SK-N-SH (cell line): ENCODE measurements around the gene NBEAL2. TPM values are rescaled to one million over a fixed set of nuclear protein-coding genes. Genes with fewer than 3 reads are reported as not detected.

Experiments
- CTCF ChIA-PET: fragments of 300-600, 350-600 bp; formaldehyde crosslinking; extraction: SDS; loops from one replicate; lab custom pipeline; 2021; lab: Yijun Ruan, JAX
- POLR2A ChIA-PET: fragments of 350-600 bp; sonication (Branson Sonifier 250); formaldehyde crosslinking; extraction: SDS; loops from one replicate; lab custom pipeline; 2020; ENCODE audit warnings: antibody characterized with exemption, inconsistent platforms; lab: Yijun Ruan, JAX
- DNase-seq: peaks from one replicate; pipeline ENCODE4 v3.0.0; 2012
- H2AFZ ChIP-seq: fragments of 200-600 bp; sonication (generic); 2 replicates; pipeline ENCODE4 v1.8.1; 2016; ENCODE audit warnings: antibody characterized with exemption, mild to moderate bottlenecking, low read depth
- H3F3A ChIP-seq: fragments of 200-600 bp; sonication (generic); replicated peaks from 2 replicates; pipeline ENCODE3; 2016; ENCODE audit warnings: antibody characterized with exemption, mild to moderate bottlenecking; ENCODE audit not compliant: insufficient read depth
- H3K27ac ChIP-seq, 2 experiments: fragments of 200-500 bp in 1 of 2; fragments of 200-600 bp in 1 of 2; sonication (Bioruptor generic) in 1 of 2; sonication (generic), shearing (Covaris generic) in 1 of 2; 2 replicates each; pipeline versions ENCODE4 v1.5.1 to v1.6.1; 2014 to 2016; ENCODE audit warnings: low read depth in 2 of 2, inconsistent platforms in 1 of 2, low read length in 1 of 2, mild to moderate bottlenecking in 1 of 2, mixed read lengths in 1 of 2
- H3K27me3 ChIP-seq: fragments of 200-600 bp; sonication (generic), shearing (Covaris generic); 2 replicates; pipeline ENCODE4 v1.6.1; 2016; ENCODE audit warnings: mixed run types; ENCODE audit not compliant: insufficient read depth
- H3K36me3 ChIP-seq, 2 experiments: fragments of 200-500 bp in 1 of 2; fragments of 200-600 bp in 1 of 2; sonication (Bioruptor generic) in 1 of 2; sonication (generic) in 1 of 2; replicated peaks in 1 of 2; 2 replicates each; pipeline versions ENCODE3 to v1.5.1; 2014 to 2016; ENCODE audit warnings: low read length in 1 of 2, mild to moderate bottlenecking in 1 of 2; ENCODE audit not compliant: insufficient read depth in 2 of 2, control insufficient read depth in 1 of 2
- H3K4me1 ChIP-seq, 2 experiments: fragments of 200-500 bp in 1 of 2; fragments of 200-600 bp in 1 of 2; sonication (Bioruptor generic) in 1 of 2; sonication (generic), shearing (Covaris generic) in 1 of 2; 2 replicates each; pipeline versions ENCODE4 v1.5.1 to v1.6.1; 2014 to 2016; ENCODE audit warnings: low read depth in 1 of 2, low read length in 1 of 2, mixed run types in 1 of 2; ENCODE audit not compliant: insufficient read depth in 2 of 2, control insufficient read depth in 1 of 2
- H3K4me2 ChIP-seq: fragments of 200-600 bp; sonication (generic), shearing (Covaris generic); 2 replicates; pipeline ENCODE4 v1.6.1; 2017; ENCODE audit warnings: mixed run types
- H3K4me3 ChIP-seq, 2 experiments: fragments of 200-500 bp in 1 of 2; fragments of 200-600 bp in 1 of 2; sonication (Bioruptor generic) in 1 of 2; sonication (generic), shearing (Covaris generic) in 1 of 2; 2 replicates each; pipeline versions ENCODE4 v1.5.1 to v1.8.1; 2014 to 2016; ENCODE audit warnings: low read depth in 2 of 2, inconsistent platforms in 1 of 2, low read length in 1 of 2, mild to moderate bottlenecking in 1 of 2, mixed read lengths in 1 of 2, moderate library complexity in 1 of 2
- H3K79me2 ChIP-seq: fragments of 200-600 bp; sonication (generic); 2 replicates; pipeline ENCODE4 v1.8.1; 2017; ENCODE audit warnings: mild to moderate bottlenecking; ENCODE audit not compliant: insufficient read depth
- H3K9ac ChIP-seq: fragments of 200-600 bp; sonication (generic); 2 replicates; pipeline ENCODE4 v1.6.1; 2017; ENCODE audit warnings: mixed run types
- H3K9me2 ChIP-seq: fragments of 200-600 bp; sonication (generic); 2 replicates; pipeline ENCODE4 v1.6.1; 2017; ENCODE audit warnings: mixed run types
- H3K9me3 ChIP-seq: fragments of 200-600 bp; sonication (generic); 2 replicates; pipeline ENCODE4 v1.6.1; 2017; ENCODE audit warnings: mixed run types, mild to moderate bottlenecking, moderate library complexity
- H4K20me1 ChIP-seq: fragments of 200-600 bp; sonication (generic); 2 replicates; pipeline ENCODE4 v1.6.1; 2017; ENCODE audit warnings: mild to moderate bottlenecking, mixed run types; ENCODE audit not compliant: insufficient read depth
- CHD2 ChIP-seq: fragments of 150-350 bp; IDR thresholded peaks from 2 replicates; pipeline ENCODE4 v1.6.1; 2018; ENCODE audit warnings: low read length; ENCODE audit not compliant: partially characterized antibody
- EP300 ChIP-seq, 2 experiments: IDR thresholded peaks; 2 replicates each; pipeline versions ENCODE4 v1.4.0 to v1.6.1; 2012; ENCODE audit warnings: borderline replicate concordance in 1 of 2, low read depth in 1 of 2, low read length in 1 of 2
- FOXJ3 ChIP-seq: sonication (generic); formaldehyde crosslinking; IDR thresholded peaks from 2 replicates; pipeline ENCODE4 v1.5.1; 2020; ENCODE audit warnings: mild to moderate bottlenecking, missing genetic modification reagents
- MEF2A ChIP-seq: IDR thresholded peaks from 2 replicates; pipeline ENCODE4 v1.4.0; 2012; ENCODE audit warnings: low read depth, borderline replicate concordance
- MXI1 ChIP-seq: IDR thresholded peaks from 2 replicates; pipeline ENCODE4 v1.6.1; 2012; ENCODE audit warnings: mild to moderate bottlenecking, low read depth, low read length, improper control_type of control experiment
- NRF1 ChIP-seq: IDR thresholded peaks from 2 replicates; pipeline ENCODE4 v1.6.1; 2012; ENCODE audit warnings: low read depth, mild to moderate bottlenecking, low read length
- POLR2AphosphoS5 ChIP-seq: IDR thresholded peaks from 2 replicates; pipeline ENCODE4 v1.6.1; 2012; ENCODE audit warnings: low read depth, low read length
- RFX5 ChIP-seq: IDR thresholded peaks from 2 replicates; pipeline ENCODE4 v1.6.1; 2012; ENCODE audit warnings: mild to moderate bottlenecking, improper control_type of control experiment, low read length
- SIN3A ChIP-seq: IDR thresholded peaks from 2 replicates; pipeline ENCODE4 v1.6.1; 2012; ENCODE audit warnings: low read depth, mild to moderate bottlenecking, low read length, moderate library complexity, borderline replicate concordance
- SMC3 ChIP-seq: IDR thresholded peaks from 2 replicates; pipeline ENCODE4 v1.6.1; 2012; ENCODE audit warnings: low read depth, low read length, improper control_type of control experiment
- TCF12 ChIP-seq: IDR thresholded peaks from 2 replicates; pipeline ENCODE4 v1.4.0; 2012
- WGBS: methylation state at CpG from one replicate; pipeline ENCODE4 v1.1.6; 2017; ENCODE audit warnings: low lambda C conversion rate; 5-methylcytosine and 5-hydroxymethylcytosine counted together
- polyA plus RNA-seq, 3 experiments: library from polyadenylated mRNA; depleted of rRNA; stranded (reverse); fragments of >200 nt; gene quantifications; 2 replicates each; pipeline ENCODE4 v1.2.3, GENCODE V29; 2012
- TF ChIP-seq, protein P1 (sequence below): IDR thresholded peaks from 2 replicates; pipeline ENCODE4 v1.4.0; 2012; ENCODE audit warnings: low read depth
- TF ChIP-seq, protein P2 (sequence below): IDR thresholded peaks from 2 replicates; pipeline ENCODE4; 2012
- TF ChIP-seq, protein P3 (sequence below): IDR thresholded peaks from 2 replicates; pipeline ENCODE4 v1.4.0; 2012; ENCODE audit warnings: low read depth, borderline replicate concordance
- TF ChIP-seq, protein P4 (sequence below): fragments of 150-350 bp; IDR thresholded peaks from 2 replicates; pipeline ENCODE4 v1.6.1; 2017; ENCODE audit warnings: antibody characterized with exemption, low read length, low read depth, borderline replicate concordance
- TF ChIP-seq, protein P5 (sequence below): IDR thresholded peaks from 2 replicates; pipeline ENCODE4 v1.6.1; 2012; ENCODE audit warnings: mild to moderate bottlenecking, low read depth, low read length, moderate library complexity

The NBEAL2 gene, protein sequence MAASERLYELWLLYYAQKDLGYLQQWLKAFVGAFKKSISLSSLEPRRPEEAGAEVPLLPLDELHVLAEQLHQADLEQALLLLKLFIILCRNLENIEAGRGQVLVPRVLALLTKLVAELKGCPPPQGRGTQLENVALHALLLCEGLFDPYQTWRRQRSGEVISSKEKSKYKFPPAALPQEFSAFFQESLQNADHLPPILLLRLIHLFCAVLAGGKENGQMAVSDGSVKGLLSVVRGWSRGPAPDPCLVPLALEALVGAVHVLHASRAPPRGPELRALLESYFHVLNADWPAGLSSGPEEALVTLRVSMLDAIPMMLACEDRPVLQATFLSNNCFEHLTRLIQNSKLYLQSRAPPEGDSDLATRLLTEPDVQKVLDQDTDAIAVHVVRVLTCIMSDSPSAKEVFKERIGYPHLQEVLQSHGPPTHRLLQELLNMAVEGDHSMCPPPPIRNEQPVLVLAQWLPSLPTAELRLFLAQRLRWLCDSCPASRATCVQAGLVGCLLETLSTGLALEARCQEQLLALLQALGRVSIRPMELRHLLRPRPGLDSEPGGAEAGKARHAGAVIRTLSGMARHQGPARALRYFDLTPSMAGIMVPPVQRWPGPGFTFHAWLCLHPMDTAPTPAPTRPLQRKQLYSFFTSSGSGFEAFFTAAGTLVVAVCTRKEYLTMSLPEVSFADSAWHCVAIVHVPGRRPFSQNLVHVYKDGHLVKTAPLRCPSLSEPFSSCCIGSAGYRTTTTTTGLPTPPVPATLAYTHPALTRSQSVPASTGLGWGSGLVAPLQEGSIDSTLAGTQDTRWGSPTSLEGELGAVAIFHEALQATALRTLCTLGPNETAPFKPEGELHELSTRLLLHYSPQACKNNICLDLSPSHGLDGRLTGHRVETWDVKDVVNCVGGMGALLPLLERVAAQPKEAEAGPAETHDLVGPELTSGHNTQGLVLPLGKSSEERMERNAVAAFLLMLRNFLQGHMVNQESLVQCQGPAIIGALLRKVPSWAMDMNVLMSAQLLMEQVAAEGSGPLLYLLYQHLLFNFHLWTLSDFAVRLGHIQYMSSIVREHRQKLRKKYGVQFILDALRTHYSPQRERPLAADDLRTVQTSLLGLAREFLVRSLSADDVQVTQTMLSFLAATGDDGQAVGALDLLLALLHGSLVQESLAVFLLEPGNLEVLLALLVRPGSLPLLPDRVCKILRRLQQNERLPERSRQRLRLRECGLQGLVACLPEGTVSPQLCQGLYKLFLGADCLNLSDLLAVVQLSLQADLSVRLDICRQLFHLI (N-terminal part only)
- 15.5 and 20.3 TPM in 2 replicates for polyA plus RNA-seq (2012; rRNA removed)
- polyA plus RNA-seq (2012; cell fraction: cytosol; rRNA removed) = 2.6 and 5.5 TPM in 2 replicates
- 152 and 177 TPM in 2 replicates for polyA plus RNA-seq (2012; cell fraction: nucleus; rRNA removed)

DNA sequence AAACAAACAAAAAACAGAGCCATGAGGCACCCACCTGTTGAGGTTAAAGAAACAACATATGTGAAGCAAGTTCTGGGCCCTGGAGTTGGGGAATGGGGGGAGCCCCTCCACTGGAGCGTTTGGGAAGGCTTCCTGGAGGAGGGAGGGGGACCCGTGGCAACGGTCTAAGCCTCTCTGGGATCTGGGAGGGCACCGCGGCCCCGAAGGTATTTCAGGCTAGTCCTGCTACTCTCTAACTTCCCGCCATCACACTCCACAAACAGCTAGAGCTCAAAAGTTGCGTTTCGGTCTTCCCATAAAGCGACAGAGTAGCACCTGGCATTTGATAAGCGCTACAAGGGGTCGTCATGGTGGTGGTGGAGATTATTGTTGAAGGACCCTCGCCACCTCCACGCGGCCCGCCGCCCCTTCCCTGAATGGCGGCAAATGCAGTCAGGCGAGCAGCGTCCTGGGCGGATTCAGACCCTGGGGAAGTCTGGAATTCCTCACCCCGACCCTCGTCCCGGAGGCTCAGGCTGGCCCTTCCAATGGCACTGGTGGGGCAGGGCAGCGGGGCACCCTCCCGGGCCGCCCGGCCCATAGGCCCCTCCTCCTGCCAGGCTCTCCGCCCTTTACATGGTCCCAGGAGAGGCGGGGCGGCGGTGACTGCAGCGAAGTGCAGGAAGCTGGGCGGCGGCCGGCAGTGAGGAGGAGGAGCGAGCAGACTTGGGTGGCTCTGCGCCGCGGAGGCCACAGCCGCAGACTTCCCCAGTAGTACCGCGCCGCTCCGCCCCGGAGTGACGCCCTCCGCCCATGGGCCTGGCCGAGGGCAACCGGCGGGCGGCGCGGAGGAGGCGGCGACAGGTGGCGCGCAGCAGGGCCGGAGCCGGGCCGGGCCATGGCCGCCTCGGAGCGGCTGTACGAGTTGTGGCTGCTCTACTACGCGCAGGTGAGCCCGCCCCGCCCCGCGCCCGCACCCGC lies at the start of gene NBEAL2:
NBEAL2 (plus strand) TSS at position 682 of the 960 bp plus-strand sequence; CDS start at position 878, 196 bp downstream.
- Histone ChIP-seq H3K79me2 (peaks cover 24% of the 10 kb centered on the region), H3K9me2 (no peaks in the 10 kb centered on the region), H3K36me3 (no peaks in the 10 kb centered on the region), H2AFZ (peak within 1 kb of the TSS; percentile 95), H4K20me1 (peaks cover 18% of the 10 kb centered on the region), H3K9me3 (no peaks in the 10 kb centered on the region), H3K9ac (peak within 1 kb of the TSS; percentile 72), H3K4me1 (peaks cover 3 to 19% of the 10 kb centered on the region in 2 experiments; a peak in 1 of 4 replicates), H3F3A (no peaks in the 10 kb centered on the region), H3K27me3 (no peaks in the 10 kb centered on the region), H3K4me2 (peak within 1 kb of the TSS; percentile 97), H3K27ac (peak within 1 kb of the TSS; percentile 42 to 66; a peak in 2 of 4 replicates), H3K4me3 (peak within 1 kb of the TSS; percentile 65 to 78)
- DNase-seq = peak; percentile 95
- ChIA-PET CTCF (interaction anchor here (1.0 to 6.8 kb wide), 10 partner anchors 20 to 401 kb away, joined by 3 to 29 read pairs (median 3); partner anchors contain the start of genes MYL3 and PTPN23), POLR2A (interaction anchor here (0.6 to 1.6 kb wide), 8 partner anchors 9 to 151 kb away, joined by 3 to 6 read pairs (median 3); no protein-coding TSS in a partner anchor)
- 10% methylated on average over 12 of the region's 73 CpGs for WGBS
- TF ChIP-seq EP300 (IDR thresholded peaks at IDR 0.05; ENCODE audit: borderline replicate concordance in 1 of 2, low read depth in 1 of 2, low read length in 1 of 2) (peak in 1 of 2 experiments; percentile 74; a peak in 1 of 4 replicates), RFX5 (no peak), MXI1 (peak; percentile 60), NRF1 (0 out of 2 replicates have a peak, but pooled peaks have one; percentile 4), FOXJ3 (CRISPR knock-in tag) (no peak), MEF2A (no peak), POLR2AphosphoS5 (peak; percentile 57; the same call in 1 of the 2 replicates), TCF12 (no peak), SIN3A (peak; percentile 37; the same call in 1 of the 2 replicates), SMC3 (0 out of 2 replicates have a peak, but pooled peaks have one; percentile 13), CHD2 (no peak)
- TF ChIP-seq, protein P1, sequence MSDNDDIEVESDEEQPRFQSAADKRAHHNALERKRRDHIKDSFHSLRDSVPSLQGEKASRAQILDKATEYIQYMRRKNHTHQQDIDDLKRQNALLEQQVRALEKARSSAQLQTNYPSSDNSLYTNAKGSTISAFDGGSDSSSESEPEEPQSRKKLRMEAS = peak; percentile 14; the same call in 1 of the 2 replicates
- TF ChIP-seq, protein P2, sequence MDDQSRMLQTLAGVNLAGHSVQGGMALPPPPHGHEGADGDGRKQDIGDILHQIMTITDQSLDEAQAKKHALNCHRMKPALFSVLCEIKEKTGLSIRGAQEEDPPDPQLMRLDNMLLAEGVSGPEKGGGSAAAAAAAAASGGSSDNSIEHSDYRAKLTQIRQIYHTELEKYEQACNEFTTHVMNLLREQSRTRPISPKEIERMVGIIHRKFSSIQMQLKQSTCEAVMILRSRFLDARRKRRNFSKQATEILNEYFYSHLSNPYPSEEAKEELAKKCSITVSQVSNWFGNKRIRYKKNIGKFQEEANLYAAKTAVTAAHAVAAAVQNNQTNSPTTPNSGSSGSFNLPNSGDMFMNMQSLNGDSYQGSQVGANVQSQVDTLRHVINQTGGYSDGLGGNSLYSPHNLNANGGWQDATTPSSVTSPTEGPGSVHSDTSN = no peak
- TF ChIP-seq, protein P3, sequence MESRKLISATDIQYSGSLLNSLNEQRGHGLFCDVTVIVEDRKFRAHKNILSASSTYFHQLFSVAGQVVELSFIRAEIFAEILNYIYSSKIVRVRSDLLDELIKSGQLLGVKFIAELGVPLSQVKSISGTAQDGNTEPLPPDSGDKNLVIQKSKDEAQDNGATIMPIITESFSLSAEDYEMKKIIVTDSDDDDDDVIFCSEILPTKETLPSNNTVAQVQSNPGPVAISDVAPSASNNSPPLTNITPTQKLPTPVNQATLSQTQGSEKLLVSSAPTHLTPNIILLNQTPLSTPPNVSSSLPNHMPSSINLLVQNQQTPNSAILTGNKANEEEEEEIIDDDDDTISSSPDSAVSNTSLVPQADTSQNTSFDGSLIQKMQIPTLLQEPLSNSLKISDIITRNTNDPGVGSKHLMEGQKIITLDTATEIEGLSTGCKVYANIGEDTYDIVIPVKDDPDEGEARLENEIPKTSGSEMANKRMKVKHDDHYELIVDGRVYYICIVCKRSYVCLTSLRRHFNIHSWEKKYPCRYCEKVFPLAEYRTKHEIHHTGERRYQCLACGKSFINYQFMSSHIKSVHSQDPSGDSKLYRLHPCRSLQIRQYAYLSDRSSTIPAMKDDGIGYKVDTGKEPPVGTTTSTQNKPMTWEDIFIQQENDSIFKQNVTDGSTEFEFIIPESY = no peak
- TF ChIP-seq, protein P4, sequence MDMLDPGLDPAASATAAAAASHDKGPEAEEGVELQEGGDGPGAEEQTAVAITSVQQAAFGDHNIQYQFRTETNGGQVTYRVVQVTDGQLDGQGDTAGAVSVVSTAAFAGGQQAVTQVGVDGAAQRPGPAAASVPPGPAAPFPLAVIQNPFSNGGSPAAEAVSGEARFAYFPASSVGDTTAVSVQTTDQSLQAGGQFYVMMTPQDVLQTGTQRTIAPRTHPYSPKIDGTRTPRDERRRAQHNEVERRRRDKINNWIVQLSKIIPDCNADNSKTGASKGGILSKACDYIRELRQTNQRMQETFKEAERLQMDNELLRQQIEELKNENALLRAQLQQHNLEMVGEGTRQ = no peak
- TF ChIP-seq, protein P5, sequence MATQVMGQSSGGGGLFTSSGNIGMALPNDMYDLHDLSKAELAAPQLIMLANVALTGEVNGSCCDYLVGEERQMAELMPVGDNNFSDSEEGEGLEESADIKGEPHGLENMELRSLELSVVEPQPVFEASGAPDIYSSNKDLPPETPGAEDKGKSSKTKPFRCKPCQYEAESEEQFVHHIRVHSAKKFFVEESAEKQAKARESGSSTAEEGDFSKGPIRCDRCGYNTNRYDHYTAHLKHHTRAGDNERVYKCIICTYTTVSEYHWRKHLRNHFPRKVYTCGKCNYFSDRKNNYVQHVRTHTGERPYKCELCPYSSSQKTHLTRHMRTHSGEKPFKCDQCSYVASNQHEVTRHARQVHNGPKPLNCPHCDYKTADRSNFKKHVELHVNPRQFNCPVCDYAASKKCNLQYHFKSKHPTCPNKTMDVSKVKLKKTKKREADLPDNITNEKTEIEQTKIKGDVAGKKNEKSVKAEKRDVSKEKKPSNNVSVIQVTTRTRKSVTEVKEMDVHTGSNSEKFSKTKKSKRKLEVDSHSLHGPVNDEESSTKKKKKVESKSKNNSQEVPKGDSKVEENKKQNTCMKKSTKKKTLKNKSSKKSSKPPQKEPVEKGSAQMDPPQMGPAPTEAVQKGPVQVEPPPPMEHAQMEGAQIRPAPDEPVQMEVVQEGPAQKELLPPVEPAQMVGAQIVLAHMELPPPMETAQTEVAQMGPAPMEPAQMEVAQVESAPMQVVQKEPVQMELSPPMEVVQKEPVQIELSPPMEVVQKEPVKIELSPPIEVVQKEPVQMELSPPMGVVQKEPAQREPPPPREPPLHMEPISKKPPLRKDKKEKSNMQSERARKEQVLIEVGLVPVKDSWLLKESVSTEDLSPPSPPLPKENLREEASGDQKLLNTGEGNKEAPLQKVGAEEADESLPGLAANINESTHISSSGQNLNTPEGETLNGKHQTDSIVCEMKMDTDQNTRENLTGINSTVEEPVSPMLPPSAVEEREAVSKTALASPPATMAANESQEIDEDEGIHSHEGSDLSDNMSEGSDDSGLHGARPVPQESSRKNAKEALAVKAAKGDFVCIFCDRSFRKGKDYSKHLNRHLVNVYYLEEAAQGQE = 0 out of 2 replicates have a peak, but pooled peaks have one; percentile 22
